Uterus (tissue), 4 donors: ENCODE data around the gene RALA. TPM values are rescaled to one million over a fixed set of nuclear protein-coding genes. Genes with fewer than 3 reads are reported as not detected.

ENCODE experiments used
- DNase-seq, 2 donors: peaks; one replicate each; pipeline ENCODE4 v3.0.0-alpha.2; 2019 to 2020
- H3K27ac ChIP-seq, 2 donors: fragments of 200-600 bp; sonication (generic); 1 replicate in 1 of 2; 2 replicates in 1 of 2; pipeline ENCODE4 v1.5.1; 2016 to 2018
- H3K27me3 ChIP-seq, 2 donors: fragments of 200-600 bp; sonication (generic); one replicate each; pipeline ENCODE4 v1.5.1; 2018 to 2019; ENCODE audit warnings: control low read depth in 1 of 2
- H3K36me3 ChIP-seq, 2 donors: fragments of 200-600 bp; sonication (generic); one replicate each; pipeline ENCODE4 v1.5.1; 2019; ENCODE audit warnings: control low read depth in 1 of 2
- H3K4me1 ChIP-seq, 2 donors: fragments of 200-600 bp; sonication (generic); one replicate each; pipeline ENCODE4 v1.5.1; 2018 to 2019; ENCODE audit warnings: control low read depth in 1 of 2
- H3K4me3 ChIP-seq, 2 donors: fragments of 200-600 bp; sonication (generic); 1 replicate in 1 of 2; 2 replicates in 1 of 2; pipeline ENCODE4 v1.5.1; 2018 to 2019; ENCODE audit warnings: mild to moderate bottlenecking in 1 of 2
- H3K9me3 ChIP-seq, 2 donors: fragments of 200-600 bp; sonication (generic); one replicate each; pipeline ENCODE4 v1.5.1; 2019; ENCODE audit warnings: control low read depth in 1 of 2
- POLR2A ChIP-seq, 2 donors: fragments of 450-650 bp; IDR thresholded peaks; one replicate each; pipeline ENCODE4 v1.6.1; 2016; ENCODE audit warnings: antibody characterized with exemption in 2 of 2, mild to moderate bottlenecking in 1 of 2, moderate library complexity in 1 of 2
- intact Hi-C: fragments of 100-400 bp; cut with DNase I; formaldehyde crosslinking; loops from one replicate; pipeline ENCODE4 v1.15.1; 2023; ENCODE audit warnings: low total_unique reads
- total RNA-seq, 4 donors: library from RNA; depleted of rRNA in 3 of 4; stranded (reverse); fragments of >200 nt in 3 of 4; gene quantifications; one replicate each; pipeline versions ENCODE4 v1.1.0 to v1.2.4, GENCODE V29; 2014 to 2023
- TF ChIP-seq, protein P1 (sequence below), 4 experiments: fragments of 200-600 bp in 2 of 4; fragments of 450-650 bp in 2 of 4; sonication (generic) in 2 of 4; IDR thresholded peaks; one replicate each; pipeline ENCODE4 v1.5.1; 2016 to 2019; ENCODE audit warnings: antibody characterized with exemption in 4 of 4, mild to moderate bottlenecking in 2 of 4, moderate library complexity in 1 of 4
- donor health status: DM: yes; HTN: yes; CAD: no.

The RALA gene
- total RNA-seq, 4 donors from 2014 or later, result 7.4 to 31.1 (median 17.6) TPM

DNA sequence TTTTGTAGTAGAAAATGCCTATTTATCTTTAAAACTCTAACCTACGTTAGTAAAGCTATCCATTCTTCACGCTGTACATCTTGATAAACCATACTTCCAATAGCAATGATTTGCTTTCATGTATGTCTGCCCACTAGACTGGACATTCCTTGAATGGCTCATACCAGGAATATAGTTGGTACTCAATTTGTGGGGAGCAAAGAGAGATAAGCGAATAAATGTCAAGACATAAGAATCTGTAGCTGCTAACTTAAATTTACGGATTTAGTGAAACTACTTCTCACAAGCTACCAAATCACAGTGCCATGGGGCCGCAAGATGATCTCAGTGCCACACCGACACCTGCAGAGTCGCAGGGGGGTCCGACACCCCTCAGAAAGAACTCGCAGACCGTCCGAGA, 763 bp upstream of the RALA start:
- H3K4me3 ChIP-seq, result peak overlapping the region; percentile 78 to 95
- no peak for DNase-seq
- TF ChIP-seq POLR2A (IDR thresholded peaks at IDR 0.05), result no peak
- TF ChIP-seq, protein P1, sequence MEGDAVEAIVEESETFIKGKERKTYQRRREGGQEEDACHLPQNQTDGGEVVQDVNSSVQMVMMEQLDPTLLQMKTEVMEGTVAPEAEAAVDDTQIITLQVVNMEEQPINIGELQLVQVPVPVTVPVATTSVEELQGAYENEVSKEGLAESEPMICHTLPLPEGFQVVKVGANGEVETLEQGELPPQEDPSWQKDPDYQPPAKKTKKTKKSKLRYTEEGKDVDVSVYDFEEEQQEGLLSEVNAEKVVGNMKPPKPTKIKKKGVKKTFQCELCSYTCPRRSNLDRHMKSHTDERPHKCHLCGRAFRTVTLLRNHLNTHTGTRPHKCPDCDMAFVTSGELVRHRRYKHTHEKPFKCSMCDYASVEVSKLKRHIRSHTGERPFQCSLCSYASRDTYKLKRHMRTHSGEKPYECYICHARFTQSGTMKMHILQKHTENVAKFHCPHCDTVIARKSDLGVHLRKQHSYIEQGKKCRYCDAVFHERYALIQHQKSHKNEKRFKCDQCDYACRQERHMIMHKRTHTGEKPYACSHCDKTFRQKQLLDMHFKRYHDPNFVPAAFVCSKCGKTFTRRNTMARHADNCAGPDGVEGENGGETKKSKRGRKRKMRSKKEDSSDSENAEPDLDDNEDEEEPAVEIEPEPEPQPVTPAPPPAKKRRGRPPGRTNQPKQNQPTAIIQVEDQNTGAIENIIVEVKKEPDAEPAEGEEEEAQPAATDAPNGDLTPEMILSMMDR (IDR thresholded peaks at IDR 0.05), result no peak
- H3K27me3 ChIP-seq, result no peaks in the 10 kb centered on the region
- no peaks in the 10 kb centered on the region for H3K36me3 ChIP-seq
- peaks cover 0 to 4% of the 10 kb centered on the region in 2 donors for H3K4me1 ChIP-seq
- intact Hi-C loops, result no loop called here
- H3K27ac ChIP-seq, result peak overlapping the region; percentile 86 to 94
- H3K9me3 ChIP-seq, result no peaks in the 10 kb centered on the region

DNA sequence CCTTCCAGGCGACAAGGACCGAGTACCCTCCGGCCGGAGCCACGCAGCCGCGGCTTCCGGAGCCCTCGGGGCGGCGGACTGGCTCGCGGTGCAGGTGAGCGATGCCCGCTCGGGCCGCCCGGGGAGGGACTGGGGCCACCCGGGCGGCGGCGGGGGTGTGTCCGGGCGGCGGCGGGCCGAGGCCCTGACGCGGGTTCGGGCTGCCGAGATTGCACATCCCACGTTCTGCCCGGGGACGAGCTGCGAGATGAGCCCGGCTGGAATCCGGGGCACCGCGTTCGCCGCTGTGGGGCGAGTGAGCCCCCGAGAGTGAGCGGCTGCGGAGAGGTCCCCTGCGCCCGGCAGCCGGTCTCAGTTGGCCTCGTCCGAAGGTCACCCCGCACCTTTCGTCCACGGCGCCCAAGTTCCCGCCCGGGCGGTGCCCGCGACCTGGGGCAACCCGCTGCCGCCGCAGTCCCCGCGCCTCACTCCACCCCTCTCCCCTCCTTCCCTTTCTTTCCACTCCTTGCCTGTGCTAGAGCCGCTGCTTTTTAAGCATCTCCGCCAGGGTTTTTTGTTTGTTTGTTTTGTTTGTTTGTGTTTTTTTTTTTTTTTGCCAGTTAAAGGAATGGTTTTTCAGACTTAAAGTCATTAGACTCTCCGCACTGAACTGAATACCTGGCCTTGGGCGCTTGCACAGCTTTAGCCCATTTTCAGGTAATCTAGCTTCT, 515 bp downstream of the RALA start:
- H3K4me1 ChIP-seq, result peaks cover 0 to 4% of the 10 kb centered on the region in 2 donors
- no peaks in the 10 kb centered on the region for H3K27me3 ChIP-seq
- TF ChIP-seq, protein P1 (IDR thresholded peaks at IDR 0.05), result peak in 2 of 4 experiments; percentile 2 to 11
- no peak for TF ChIP-seq POLR2A (IDR thresholded peaks at IDR 0.05)
- H3K4me3 ChIP-seq, result peak overlapping the region; percentile 78 to 95
- H3K27ac ChIP-seq, result peak overlapping the region; percentile 86 to 94
- H3K36me3 ChIP-seq, result no peaks in the 10 kb centered on the region
- intact Hi-C loops, result no loop called here
- peak in 1 of 2 donors; percentile 27 for DNase-seq
- H3K9me3 ChIP-seq, result no peaks in the 10 kb centered on the region

DNA sequence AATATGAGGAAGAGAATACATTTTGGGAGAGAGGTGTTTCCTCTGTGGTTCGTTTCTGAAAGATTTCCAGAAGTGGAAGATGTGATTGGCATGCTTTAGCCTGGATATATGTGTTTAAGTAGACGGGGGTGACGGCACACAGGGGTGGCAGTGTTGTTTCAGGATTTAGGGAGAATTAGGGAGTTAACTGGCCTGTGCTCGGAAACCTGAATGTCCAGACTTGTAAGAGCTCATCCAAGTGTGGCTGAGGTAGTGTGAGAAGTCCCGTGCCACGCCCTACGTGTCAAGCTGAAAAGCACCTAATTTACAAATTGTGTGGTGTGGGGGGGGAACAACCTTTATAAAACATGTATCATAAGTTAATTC, 1.1 kb downstream of the RALA start:
- Histone ChIP-seq H3K9me3 (no peaks in the 10 kb centered on the region), H3K27ac (peak overlapping the region in 1 of 2 donors; percentile 86), H3K27me3 (no peaks in the 10 kb centered on the region), H3K36me3 (no peaks in the 10 kb centered on the region), H3K4me1 (peaks cover 0 to 4% of the 10 kb centered on the region in 2 donors), H3K4me3 (peak overlapping the region; percentile 78 to 95)
- TF ChIP-seq, protein P1 (IDR thresholded peaks at IDR 0.05), result peak in 1 of 4 experiments; percentile 16
- no peak for TF ChIP-seq POLR2A (IDR thresholded peaks at IDR 0.05)
- intact Hi-C loops, result no loop called here
- no peak for DNase-seq

DNA sequence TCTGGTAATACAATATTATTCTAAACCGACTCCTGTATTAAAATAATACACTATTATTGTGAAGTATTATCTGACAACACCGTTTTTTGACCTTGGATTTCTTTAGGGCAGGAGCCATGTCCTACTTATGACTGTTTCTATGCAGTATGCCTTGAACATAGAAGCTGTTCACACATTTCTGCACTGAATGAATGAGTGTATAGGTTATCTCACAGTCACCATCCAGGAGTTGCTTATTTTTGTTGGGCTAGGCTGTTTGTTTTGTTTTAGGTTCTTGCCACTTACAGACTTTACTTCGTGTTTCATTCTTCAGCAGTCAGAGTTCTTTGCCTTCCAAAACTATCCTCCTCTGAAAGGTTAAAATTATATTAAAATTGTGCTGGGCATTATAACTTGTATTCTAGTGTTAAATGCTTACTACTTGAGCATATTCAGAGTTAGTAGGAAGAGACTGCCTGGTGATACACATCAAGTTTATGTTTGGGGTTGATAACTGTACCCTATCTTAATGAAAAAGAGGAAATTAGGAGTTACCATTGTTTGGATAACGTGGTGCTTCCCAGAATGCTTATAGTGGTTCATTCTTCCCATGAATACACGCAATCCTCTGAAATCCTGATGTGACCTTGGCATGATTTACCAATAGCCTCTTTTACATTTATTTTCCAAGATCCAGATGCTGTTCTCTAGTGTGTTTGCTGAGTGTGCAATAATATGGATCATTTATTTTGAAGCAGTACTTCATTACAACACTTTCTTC, 1.7 kb downstream of the RALA start:
- Histone ChIP-seq H3K36me3 (no peaks in the 10 kb centered on the region), H3K9me3 (no peaks in the 10 kb centered on the region), H3K4me1 (peaks cover 0 to 4% of the 10 kb centered on the region in 2 donors), H3K27me3 (no peaks in the 10 kb centered on the region), H3K4me3 (no peak overlapping the region), H3K27ac (peak overlapping the region in 1 of 2 donors; percentile 86)
- intact Hi-C loops, result no loop called here
- DNase-seq, result no peak
- TF ChIP-seq POLR2A (IDR thresholded peaks at IDR 0.05), result no peak
- TF ChIP-seq, protein P1 (IDR thresholded peaks at IDR 0.05), result no peak

DNA sequence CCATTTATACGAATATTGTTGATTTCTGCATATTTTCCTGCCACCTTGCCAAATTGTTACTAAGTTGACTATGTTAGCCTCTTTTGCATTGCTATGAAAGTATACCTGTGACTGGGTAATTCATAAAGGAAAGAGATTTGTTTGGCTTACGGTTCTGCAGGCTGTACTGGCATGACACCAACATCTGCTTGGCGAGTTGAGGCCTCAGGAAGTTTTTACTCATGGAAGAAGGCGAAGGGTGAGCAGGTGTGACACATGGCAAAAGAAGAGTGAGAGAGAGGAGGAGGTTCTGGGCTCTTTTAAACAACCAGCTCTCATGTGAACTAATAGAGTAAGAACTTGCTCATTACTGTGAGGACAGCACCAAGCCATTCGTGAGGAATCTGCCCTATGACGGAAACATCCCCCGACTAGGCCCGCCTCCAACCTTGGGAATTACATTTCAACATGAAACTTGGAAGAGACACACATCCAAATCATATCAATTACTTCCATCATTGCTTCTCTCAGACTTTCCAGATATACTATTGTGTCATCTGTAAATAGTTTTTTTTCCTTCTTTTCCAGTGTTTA, 8.4 kb downstream of the RALA start:
- DNase-seq, result peak in 1 of 2 donors; percentile 30
- H3K4me3 ChIP-seq, result no peak overlapping the region
- no peaks in the 10 kb centered on the region for H3K4me1 ChIP-seq
- intact Hi-C loops, result no loop called here
- H3K27ac ChIP-seq, result no peak overlapping the region
- no peaks in the 10 kb centered on the region for H3K9me3 ChIP-seq
- TF ChIP-seq, protein P1 (IDR thresholded peaks at IDR 0.05), result no peak
- TF ChIP-seq POLR2A (IDR thresholded peaks at IDR 0.05), result no peak
- no peaks in the 10 kb centered on the region for H3K27me3 ChIP-seq
- no peaks in the 10 kb centered on the region for H3K36me3 ChIP-seq
